WTC11 (cell line): ENCODE measurements around the gene PCNX4. TPM values are rescaled to one million over a fixed set of nuclear protein-coding genes. Genes with fewer than 3 reads are reported as not detected.

ENCODE experiments used
- ATAC-seq: fragments of 200-7000 bp; cut with Tn5 transposase; 2 replicates; pipeline ENCODE4 v1.10.0; 2021; ENCODE audit warnings: mild to moderate bottlenecking, moderate library complexity
- CTCF ChIA-PET: fragments of 300-600 bp; sonication (Branson Sonifier 250); formaldehyde crosslinking; loops from one replicate; lab custom pipeline; 2021; ENCODE audit warnings: antibody characterized with exemption; lab: Charles Lee
- POLR2A ChIA-PET: fragments of 350-600 bp; sonication (Branson Sonifier 250); formaldehyde crosslinking; loops from one replicate; lab custom pipeline; 2021; ENCODE audit warnings: antibody characterized with exemption; lab: Charles Lee
- DNase-seq: peaks from one replicate; pipeline ENCODE4 v3.0.0; 2021; ENCODE audit warnings: low spot score
- H3K27ac Mint-ChIP-seq: 2 replicates; pipeline ENCODE4 v1.8.0; 2021; ENCODE audit warnings: mixed read lengths
- H3K27me3 Mint-ChIP-seq: 2 replicates; pipeline ENCODE4 v1.8.0; 2021; ENCODE audit warnings: low read depth, mild to moderate bottlenecking, moderate library complexity, mixed read lengths
- H3K36me3 Mint-ChIP-seq: 2 replicates; pipeline ENCODE4 v1.8.0; 2021; ENCODE audit warnings: mixed read lengths
- H3K4me1 Mint-ChIP-seq: 2 replicates; pipeline ENCODE4 v1.8.0; 2022; ENCODE audit warnings: mixed read lengths
- H3K4me3 Mint-ChIP-seq: 2 replicates; pipeline ENCODE4 v1.8.0; 2021; ENCODE audit warnings: mild to moderate bottlenecking, moderate library complexity, mixed read lengths
- H3K9me3 Mint-ChIP-seq: 2 replicates; pipeline ENCODE4 v1.8.0; 2021; ENCODE audit warnings: mixed read lengths
- ATF3 ChIP-seq: sonication (generic); formaldehyde crosslinking; conservative IDR thresholded peaks from 2 replicates; pipeline ENCODE4 v1.8.1; 2022; ENCODE audit warnings: mild to moderate bottlenecking, missing genetic modification reagents
- CBFB ChIP-seq: sonication (generic); formaldehyde crosslinking; IDR thresholded peaks from 2 replicates; pipeline ENCODE4 v1.8.1; 2022; ENCODE audit warnings: mild to moderate bottlenecking, low read depth, missing genetic modification reagents
- E2F1 ChIP-seq: sonication (generic); formaldehyde crosslinking; IDR thresholded peaks from 2 replicates; pipeline ENCODE4 v1.8.0; 2022; ENCODE audit warnings: mild to moderate bottlenecking, missing genetic modification reagents
- ETV6 ChIP-seq: sonication (generic); formaldehyde crosslinking; IDR thresholded peaks from 2 replicates; pipeline ENCODE4 v1.8.1; 2022; ENCODE audit warnings: mild to moderate bottlenecking, missing genetic modification reagents
- GRHL2 ChIP-seq: fragments of 250-450 bp; sonication (Bioruptor Pico); IDR thresholded peaks from 2 replicates; pipeline ENCODE4 v1.8.0; 2022; ENCODE audit warnings: mild to moderate bottlenecking, moderate library complexity; ENCODE audit not compliant: insufficient replicate concordance, severe bottlenecking
- PRDM15 ChIP-seq: sonication (generic); formaldehyde crosslinking; IDR thresholded peaks from 2 replicates; pipeline ENCODE4 v1.8.0; 2022; ENCODE audit warnings: missing genetic modification reagents
- PREB ChIP-seq: sonication (generic); formaldehyde crosslinking; IDR thresholded peaks from 2 replicates; pipeline ENCODE4 v1.8.1; 2022; ENCODE audit warnings: mild to moderate bottlenecking, missing genetic modification reagents, moderate library complexity, borderline replicate concordance
- RELA ChIP-seq: sonication (generic); formaldehyde crosslinking; IDR thresholded peaks from 2 replicates; pipeline ENCODE4 v1.8.1; 2022; ENCODE audit warnings: missing genetic modification reagents, mild to moderate bottlenecking, borderline replicate concordance
- RORB ChIP-seq: fragments of 250-450 bp; sonication (Bioruptor Pico); IDR thresholded peaks from 2 replicates; pipeline ENCODE4 v1.9.0; 2021; ENCODE audit warnings: mild to moderate bottlenecking
- TP53 ChIP-seq: sonication (generic); formaldehyde crosslinking; IDR thresholded peaks from 2 replicates; pipeline ENCODE4 v1.8.1; 2023; ENCODE audit warnings: mild to moderate bottlenecking, missing genetic modification reagents
- ZBTB43 ChIP-seq: sonication (generic); formaldehyde crosslinking; IDR thresholded peaks from 2 replicates; pipeline ENCODE4 v1.8.1; 2023; ENCODE audit warnings: mild to moderate bottlenecking, missing genetic modification reagents
- ZNF138 ChIP-seq: sonication (generic); formaldehyde crosslinking; conservative IDR thresholded peaks from 2 replicates; pipeline ENCODE4 v1.8.1; 2022; ENCODE audit warnings: mild to moderate bottlenecking, moderate library complexity, missing genetic modification reagents
- ZNF219 ChIP-seq: sonication (generic); formaldehyde crosslinking; IDR thresholded peaks from 2 replicates; pipeline ENCODE4 v1.8.0; 2023; ENCODE audit warnings: missing genetic modification reagents, mild to moderate bottlenecking, borderline replicate concordance
- ZNF232 ChIP-seq: sonication (generic); formaldehyde crosslinking; IDR thresholded peaks from 2 replicates; pipeline ENCODE4 v1.8.0; 2022; ENCODE audit warnings: mild to moderate bottlenecking, missing genetic modification reagents
- total RNA-seq: library from RNA; stranded (reverse); gene quantifications from 3 replicates; pipeline ENCODE4 v1.2.3, GENCODE V29; 2021
- TF ChIP-seq, protein P1 (sequence below): sonication (generic); formaldehyde crosslinking; IDR thresholded peaks from 2 replicates; pipeline ENCODE4 v1.8.0; 2023; ENCODE audit warnings: mild to moderate bottlenecking, missing genetic modification reagents
- TF ChIP-seq, protein P2 (sequence below): fragments of 250-450 bp; sonication (Bioruptor Pico); IDR thresholded peaks from 2 replicates; pipeline ENCODE4 v1.9.0; 2021; ENCODE audit warnings: mild to moderate bottlenecking
- TF ChIP-seq, protein P3 (sequence below): sonication (generic); formaldehyde crosslinking; IDR thresholded peaks from 2 replicates; pipeline ENCODE4 v1.8.1; 2022; ENCODE audit warnings: low read depth, missing genetic modification reagents, borderline replicate concordance
- TF ChIP-seq, protein P4 (sequence below): sonication (generic); formaldehyde crosslinking; IDR thresholded peaks from 2 replicates; pipeline ENCODE4 v1.8.0; 2022; ENCODE audit warnings: mild to moderate bottlenecking, missing genetic modification reagents

The PCNX4 gene
- total RNA-seq, 1 experiment from 2014 or later = 31.7 TPM

DNA sequence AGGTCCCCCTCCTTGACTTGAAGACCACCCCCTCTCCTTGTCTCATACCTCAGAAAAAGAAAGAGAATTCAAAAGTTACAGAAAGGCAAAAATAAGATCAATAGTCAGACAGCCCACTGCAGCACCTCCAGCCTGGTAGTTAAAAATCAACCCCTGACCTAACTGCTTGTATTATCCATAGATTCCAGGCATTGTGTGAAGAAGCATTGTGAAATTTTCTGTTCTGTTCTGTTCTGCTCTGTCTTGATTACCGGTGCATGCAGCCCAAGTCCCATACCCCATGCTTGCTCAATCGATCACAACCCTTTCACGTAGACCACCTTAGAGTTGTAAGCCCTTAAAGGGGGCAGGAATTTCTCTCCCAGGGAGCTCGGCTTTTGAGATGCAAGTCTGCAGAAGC, 79.2 kb downstream of the PCNX4 start:
- Mint-ChIP-seq H3K36me3 (no peaks in the 10 kb centered on the region), H3K4me1 (peaks cover 7% of the 10 kb centered on the region), H3K27me3 (peaks cover 4% of the 10 kb centered on the region), H3K9me3 (peaks cover 16% of the 10 kb centered on the region), H3K4me3 (no peak overlapping the region), H3K27ac (no peak overlapping the region)
- ChIA-PET POLR2A (no interaction called here), CTCF (interaction anchor here (2.0 kb wide), 1 partner anchor 13 kb away, joined by 12 read pairs; no protein-coding TSS in a partner anchor)
- DNase-seq = no peak
- no peak for ATAC-seq
- TF ChIP-seq ETV6 (CRISPR knock-in tag) = no peak
- TF ChIP-seq PRDM15 (CRISPR knock-in tag) = no peak
- no peak for TF ChIP-seq ZNF219 (CRISPR knock-in tag)
- TF ChIP-seq, protein P1, sequence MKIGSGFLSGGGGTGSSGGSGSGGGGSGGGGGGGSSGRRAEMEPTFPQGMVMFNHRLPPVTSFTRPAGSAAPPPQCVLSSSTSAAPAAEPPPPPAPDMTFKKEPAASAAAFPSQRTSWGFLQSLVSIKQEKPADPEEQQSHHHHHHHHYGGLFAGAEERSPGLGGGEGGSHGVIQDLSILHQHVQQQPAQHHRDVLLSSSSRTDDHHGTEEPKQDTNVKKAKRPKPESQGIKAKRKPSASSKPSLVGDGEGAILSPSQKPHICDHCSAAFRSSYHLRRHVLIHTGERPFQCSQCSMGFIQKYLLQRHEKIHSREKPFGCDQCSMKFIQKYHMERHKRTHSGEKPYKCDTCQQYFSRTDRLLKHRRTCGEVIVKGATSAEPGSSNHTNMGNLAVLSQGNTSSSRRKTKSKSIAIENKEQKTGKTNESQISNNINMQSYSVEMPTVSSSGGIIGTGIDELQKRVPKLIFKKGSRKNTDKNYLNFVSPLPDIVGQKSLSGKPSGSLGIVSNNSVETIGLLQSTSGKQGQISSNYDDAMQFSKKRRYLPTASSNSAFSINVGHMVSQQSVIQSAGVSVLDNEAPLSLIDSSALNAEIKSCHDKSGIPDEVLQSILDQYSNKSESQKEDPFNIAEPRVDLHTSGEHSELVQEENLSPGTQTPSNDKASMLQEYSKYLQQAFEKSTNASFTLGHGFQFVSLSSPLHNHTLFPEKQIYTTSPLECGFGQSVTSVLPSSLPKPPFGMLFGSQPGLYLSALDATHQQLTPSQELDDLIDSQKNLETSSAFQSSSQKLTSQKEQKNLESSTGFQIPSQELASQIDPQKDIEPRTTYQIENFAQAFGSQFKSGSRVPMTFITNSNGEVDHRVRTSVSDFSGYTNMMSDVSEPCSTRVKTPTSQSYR (CRISPR knock-in tag) = no peak
- TF ChIP-seq ATF3 = no peak
- TF ChIP-seq ZNF138 = no peak
- TF ChIP-seq, protein P2, sequence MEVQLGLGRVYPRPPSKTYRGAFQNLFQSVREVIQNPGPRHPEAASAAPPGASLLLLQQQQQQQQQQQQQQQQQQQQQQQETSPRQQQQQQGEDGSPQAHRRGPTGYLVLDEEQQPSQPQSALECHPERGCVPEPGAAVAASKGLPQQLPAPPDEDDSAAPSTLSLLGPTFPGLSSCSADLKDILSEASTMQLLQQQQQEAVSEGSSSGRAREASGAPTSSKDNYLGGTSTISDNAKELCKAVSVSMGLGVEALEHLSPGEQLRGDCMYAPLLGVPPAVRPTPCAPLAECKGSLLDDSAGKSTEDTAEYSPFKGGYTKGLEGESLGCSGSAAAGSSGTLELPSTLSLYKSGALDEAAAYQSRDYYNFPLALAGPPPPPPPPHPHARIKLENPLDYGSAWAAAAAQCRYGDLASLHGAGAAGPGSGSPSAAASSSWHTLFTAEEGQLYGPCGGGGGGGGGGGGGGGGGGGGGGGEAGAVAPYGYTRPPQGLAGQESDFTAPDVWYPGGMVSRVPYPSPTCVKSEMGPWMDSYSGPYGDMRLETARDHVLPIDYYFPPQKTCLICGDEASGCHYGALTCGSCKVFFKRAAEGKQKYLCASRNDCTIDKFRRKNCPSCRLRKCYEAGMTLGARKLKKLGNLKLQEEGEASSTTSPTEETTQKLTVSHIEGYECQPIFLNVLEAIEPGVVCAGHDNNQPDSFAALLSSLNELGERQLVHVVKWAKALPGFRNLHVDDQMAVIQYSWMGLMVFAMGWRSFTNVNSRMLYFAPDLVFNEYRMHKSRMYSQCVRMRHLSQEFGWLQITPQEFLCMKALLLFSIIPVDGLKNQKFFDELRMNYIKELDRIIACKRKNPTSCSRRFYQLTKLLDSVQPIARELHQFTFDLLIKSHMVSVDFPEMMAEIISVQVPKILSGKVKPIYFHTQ (CRISPR knock-in tag) = no peak
- no peak for TF ChIP-seq E2F1 (CRISPR knock-in tag)
- TF ChIP-seq CBFB (CRISPR knock-in tag) = no peak
- no peak for TF ChIP-seq ZBTB43 (CRISPR knock-in tag)
- TF ChIP-seq, protein P3, sequence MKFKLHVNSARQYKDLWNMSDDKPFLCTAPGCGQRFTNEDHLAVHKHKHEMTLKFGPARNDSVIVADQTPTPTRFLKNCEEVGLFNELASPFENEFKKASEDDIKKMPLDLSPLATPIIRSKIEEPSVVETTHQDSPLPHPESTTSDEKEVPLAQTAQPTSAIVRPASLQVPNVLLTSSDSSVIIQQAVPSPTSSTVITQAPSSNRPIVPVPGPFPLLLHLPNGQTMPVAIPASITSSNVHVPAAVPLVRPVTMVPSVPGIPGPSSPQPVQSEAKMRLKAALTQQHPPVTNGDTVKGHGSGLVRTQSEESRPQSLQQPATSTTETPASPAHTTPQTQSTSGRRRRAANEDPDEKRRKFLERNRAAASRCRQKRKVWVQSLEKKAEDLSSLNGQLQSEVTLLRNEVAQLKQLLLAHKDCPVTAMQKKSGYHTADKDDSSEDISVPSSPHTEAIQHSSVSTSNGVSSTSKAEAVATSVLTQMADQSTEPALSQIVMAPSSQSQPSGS = no peak
- TF ChIP-seq, protein P4, sequence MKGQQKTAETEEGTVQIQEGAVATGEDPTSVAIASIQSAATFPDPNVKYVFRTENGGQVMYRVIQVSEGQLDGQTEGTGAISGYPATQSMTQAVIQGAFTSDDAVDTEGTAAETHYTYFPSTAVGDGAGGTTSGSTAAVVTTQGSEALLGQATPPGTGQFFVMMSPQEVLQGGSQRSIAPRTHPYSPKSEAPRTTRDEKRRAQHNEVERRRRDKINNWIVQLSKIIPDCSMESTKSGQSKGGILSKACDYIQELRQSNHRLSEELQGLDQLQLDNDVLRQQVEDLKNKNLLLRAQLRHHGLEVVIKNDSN (CRISPR knock-in tag) = no peak
- no peak for TF ChIP-seq TP53
- no peak for TF ChIP-seq GRHL2 (CRISPR knock-in tag)
- TF ChIP-seq ZNF232 (CRISPR knock-in tag) = no peak
- no peak for TF ChIP-seq PREB (CRISPR knock-in tag)
- no peak for TF ChIP-seq RELA (CRISPR knock-in tag)
- TF ChIP-seq RORB = no peak
